SH-SY5Y (cell line): Measurements from ENCODE around the gene TBCD.

ENCODE experiments used
- GATA2 ChIP-seq: IDR thresholded peaks from 2 replicates; pipeline ENCODE4 v1.6.1; 2011; ENCODE audit warnings: mild to moderate bottlenecking, low read depth, low read length
- GATA3 ChIP-seq: IDR thresholded peaks from 2 replicates; pipeline ENCODE4 v1.6.1; 2011; ENCODE audit warnings: low read depth, mild to moderate bottlenecking, low read length, moderate library complexity

Gene TBCD

GRCh38 chr17:82740906-82741759, 10.7 kb upstream of the TBCD start:
- TF ChIP-seq GATA3 (no peak), GATA2 (no peak)

- TF ChIP-seq GATA3 = no peak
- TF ChIP-seq GATA2 = no peak
These were observed 8.3 kb upstream of the TBCD start for GRCh38 chr17:82743344-82744219.

DNA sequence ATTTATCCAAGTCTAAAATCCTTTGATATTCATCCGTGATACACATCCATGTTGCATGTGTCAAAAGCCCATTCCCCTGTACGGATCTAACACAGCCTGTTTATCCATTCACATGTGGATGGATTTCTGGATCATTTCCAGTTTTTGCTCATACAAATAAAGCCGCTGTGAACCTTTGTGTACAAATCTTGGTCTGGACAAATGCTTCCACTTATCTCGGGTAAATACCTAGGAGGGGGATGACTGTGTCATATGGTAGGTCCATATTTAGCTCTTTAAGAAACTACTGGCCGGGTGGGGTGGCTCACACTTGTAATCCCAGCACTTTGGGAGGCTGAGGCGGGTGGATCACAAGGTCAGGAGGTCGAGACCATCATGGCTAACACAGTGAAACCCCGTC, 6.3 kb upstream of the TBCD start:
- TF ChIP-seq GATA2 (no peak), GATA3 (no peak)

GRCh38 chr17:82748756-82749155, 3.1 kb upstream of the TBCD start:
- TF ChIP-seq GATA2 = no peak
- no peak for TF ChIP-seq GATA3

GRCh38 chr17:82750241-82750908, 1.5 kb upstream of the TBCD start:
- TF ChIP-seq GATA2 (no peak), GATA3 (no peak)

DNA sequence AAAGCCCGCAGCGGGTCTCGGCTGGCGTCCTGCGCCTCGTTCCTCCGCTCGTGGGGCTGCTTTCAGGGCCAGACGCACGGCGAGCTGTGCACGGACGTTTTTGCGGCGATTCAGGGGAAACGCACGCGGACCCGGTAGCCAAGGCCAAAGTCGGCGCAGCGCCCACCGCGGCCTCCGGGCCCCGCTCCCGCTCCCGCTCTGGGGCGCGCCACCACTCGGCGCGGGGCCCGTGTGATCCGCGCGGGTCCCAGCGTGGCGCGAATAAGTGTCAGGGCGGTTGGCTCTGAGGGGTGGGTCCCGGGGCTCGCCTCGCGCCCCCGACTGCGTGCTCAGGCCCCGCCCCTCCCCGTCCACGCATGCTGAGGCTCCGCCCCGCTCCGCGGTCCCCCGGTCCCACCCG, 694 bp upstream of the TBCD start:
- no peak for TF ChIP-seq GATA2
- TF ChIP-seq GATA3 = no peak

DNA sequence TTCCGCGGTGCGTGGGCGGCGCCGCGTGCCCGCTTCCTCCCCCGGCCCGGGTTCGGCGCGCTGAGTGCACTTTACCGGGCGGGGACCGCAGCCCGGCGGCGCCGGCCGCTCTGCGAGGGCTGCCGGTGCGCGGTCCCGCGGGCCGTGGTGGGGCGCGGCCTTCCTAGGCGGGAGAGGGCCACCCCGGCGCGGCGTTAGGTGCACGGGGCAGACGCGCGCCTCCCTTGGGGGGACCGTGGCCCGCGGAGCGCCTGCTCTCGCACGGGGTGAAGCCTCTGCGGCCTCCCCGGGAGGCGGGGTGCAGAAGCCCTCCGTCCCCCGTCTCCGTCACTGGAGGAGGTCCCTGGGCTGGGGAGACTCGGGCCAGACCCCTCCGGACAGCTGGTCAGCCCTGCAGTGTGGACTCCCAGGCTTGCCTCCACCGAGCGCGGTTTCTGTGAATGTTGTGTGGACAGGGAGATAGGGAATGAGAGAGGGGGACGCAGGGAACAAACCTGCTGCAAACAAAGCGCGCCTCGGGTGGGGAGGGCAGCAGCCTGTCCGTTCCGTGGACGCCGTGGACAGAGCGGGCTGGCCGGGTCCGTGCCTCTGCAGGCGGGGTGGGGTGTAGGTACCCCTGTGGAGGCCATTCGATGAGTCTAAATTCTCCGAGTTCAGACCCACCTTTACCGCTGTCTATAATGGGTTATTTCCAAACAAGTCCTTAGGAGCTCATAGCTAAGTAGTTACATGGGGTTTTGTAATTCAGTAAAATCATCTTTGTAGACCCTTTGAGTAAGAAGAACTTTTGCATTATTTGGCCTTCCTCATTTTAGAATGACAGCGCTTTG, 721 bp downstream of the TBCD start:
- TF ChIP-seq GATA2 (no peak), GATA3 (no peak)

DNA sequence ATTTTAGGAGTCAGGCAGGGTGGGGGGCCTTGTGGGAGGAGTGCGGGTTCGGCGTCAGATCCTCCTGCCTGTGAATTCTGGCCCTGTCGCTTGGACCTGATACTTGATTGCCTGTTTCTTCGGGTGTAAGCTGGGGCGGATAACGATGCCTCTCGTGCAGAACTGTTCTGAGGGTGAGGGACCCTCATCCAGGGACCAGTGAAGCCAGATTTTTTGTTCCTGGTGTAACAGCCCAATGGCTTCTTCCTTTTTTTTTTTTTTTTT, 1.3 kb downstream of the TBCD start:
- TF ChIP-seq GATA2 (no peak), GATA3 (no peak)

DNA sequence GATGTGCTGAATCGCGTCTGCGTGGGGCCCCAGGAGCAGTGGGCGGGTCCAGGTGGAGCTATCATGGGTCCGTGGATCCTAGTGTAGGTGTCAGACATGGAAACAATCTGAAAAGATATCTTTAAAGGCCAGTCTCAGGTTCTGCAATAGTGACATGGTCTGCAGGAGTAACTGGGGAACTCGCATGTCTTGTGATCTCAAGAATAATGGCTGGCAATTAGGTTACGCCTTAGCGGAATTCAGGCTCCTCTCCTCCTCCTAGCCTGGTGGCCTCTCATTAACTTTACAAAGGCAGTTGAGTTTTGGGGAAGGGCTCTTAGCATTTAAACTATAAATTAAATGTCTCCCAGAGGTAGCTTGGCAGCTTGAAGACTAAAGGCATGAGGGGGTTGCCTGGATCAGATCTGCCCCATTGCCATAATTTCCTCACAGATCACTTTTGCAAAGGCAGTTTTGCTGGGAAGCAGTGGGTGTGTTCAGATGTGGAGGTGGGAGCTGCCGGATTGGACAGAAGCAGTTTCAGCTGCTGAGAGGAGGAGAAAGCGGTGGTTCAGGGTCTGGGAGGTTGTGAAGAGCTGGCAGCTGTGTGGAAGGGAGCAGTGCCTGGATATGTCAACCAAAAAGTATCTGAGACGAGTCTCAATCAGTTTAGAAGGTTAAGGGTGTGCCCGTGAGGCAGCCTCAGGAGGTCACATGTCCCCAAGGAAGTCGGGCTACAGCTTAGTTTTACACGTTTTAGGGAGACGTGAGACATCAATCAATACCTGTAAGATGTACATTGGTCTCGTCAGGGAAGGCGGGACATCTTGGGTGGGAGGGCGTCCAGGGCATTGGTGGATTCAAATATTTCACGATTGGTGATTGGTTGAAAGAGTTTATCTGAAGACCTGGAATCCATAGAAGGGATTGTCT, 2.7 kb downstream of the TBCD start:
- TF ChIP-seq GATA2 = no peak
- no peak for TF ChIP-seq GATA3

DNA sequence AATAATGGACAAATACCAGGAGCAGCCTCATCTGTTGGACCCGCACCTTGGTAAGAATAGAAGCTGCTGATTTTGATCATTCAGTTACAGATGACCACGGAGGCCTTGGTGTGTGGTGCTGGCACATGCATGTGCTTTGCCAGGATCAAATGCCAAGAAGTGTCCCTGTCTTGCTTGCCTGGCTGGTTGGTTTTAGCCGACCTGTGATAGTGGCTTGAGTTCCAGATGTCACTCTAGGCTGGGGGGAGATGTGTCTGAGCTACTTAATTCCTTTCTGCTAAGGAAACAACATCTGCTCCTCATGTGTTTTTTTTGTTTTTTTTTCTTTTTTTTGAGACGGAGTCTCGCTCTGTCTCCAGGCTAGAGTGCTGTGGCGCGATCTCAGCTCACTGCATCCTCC, 4.3 kb downstream of the TBCD start:
- TF ChIP-seq GATA3 = no peak

GRCh38 chr17:82765371-82765770, 13.5 kb downstream of the TBCD start:
- no peak for TF ChIP-seq GATA2
- TF ChIP-seq GATA3 = no peak

- TF ChIP-seq GATA2 (no peak), GATA3 (no peak)
These were observed 15.3 kb downstream of the TBCD start for GRCh38 chr17:82767041-82767754.
